ENCODE results near the gene ARID4A. TPM values are rescaled to one million over a fixed set of nuclear protein-coding genes. Genes with fewer than 3 reads are reported as not detected.

Gene ARID4A
- total and polyA plus RNA-seq, 9 of the 15 experiments (the other 6 are each of a cell fraction or from before 2014, with no cell fraction given), result 2.4 to 11.5 (median 8.7) TPM

DNA sequence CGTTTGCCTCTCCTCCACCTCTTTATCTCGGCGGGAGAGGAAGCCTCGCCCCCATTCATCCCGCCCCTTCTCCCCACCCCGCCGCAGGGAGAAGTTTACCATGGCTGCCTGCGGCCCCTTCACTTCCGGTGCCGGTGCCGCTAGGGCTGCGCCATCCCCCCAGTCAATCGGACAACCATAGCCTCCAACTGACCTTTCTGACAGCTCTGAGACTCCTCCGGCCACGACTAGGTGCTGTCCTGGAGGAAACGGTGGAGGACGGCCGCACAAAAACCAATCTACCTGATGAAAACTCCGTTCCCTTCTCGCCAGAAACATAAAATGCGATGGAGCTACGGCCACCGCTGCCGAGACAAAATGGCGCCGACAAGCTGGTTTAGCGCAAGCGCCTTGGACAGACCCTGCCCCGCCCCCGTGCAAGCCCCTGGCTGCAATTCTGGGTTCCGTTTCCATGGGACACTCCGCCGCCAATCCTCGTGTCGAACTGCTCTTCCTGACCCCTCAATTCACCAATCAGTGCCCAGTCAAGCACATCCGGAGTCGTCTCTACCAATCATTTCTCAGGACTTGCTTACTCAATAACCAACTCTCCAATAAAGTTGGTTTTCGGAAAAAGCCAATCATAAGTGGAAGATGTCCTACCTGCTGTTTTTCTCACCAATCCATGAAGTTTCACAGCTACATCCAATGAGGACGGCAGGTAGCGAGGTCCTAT, 436 bp upstream of the ARID4A start (continued):
- no peak for TF ChIP-seq SAFB2 (IDR thresholded peaks at IDR 0.05; ENCODE audit: borderline replicate concordance, low read depth, low read length, severe bottlenecking)
- TF ChIP-seq ZNF311 (CRISPR knock-in tag; IDR thresholded peaks at IDR 0.05), result peak; percentile 94
- TF ChIP-seq, protein P1, sequence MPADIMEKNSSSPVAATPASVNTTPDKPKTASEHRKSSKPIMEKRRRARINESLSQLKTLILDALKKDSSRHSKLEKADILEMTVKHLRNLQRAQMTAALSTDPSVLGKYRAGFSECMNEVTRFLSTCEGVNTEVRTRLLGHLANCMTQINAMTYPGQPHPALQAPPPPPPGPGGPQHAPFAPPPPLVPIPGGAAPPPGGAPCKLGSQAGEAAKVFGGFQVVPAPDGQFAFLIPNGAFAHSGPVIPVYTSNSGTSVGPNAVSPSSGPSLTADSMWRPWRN (IDR thresholded peaks at IDR 0.05; ENCODE audit: low read depth), result no peak
- peak; percentile 92 for TF ChIP-seq GABPB1 (CRISPR knock-in tag; IDR thresholded peaks at IDR 0.05)
- peak; percentile 7; the same call in 1 of the 2 replicates for TF ChIP-seq ARID1B (IDR thresholded peaks at IDR 0.05)
- TF ChIP-seq, protein P2, sequence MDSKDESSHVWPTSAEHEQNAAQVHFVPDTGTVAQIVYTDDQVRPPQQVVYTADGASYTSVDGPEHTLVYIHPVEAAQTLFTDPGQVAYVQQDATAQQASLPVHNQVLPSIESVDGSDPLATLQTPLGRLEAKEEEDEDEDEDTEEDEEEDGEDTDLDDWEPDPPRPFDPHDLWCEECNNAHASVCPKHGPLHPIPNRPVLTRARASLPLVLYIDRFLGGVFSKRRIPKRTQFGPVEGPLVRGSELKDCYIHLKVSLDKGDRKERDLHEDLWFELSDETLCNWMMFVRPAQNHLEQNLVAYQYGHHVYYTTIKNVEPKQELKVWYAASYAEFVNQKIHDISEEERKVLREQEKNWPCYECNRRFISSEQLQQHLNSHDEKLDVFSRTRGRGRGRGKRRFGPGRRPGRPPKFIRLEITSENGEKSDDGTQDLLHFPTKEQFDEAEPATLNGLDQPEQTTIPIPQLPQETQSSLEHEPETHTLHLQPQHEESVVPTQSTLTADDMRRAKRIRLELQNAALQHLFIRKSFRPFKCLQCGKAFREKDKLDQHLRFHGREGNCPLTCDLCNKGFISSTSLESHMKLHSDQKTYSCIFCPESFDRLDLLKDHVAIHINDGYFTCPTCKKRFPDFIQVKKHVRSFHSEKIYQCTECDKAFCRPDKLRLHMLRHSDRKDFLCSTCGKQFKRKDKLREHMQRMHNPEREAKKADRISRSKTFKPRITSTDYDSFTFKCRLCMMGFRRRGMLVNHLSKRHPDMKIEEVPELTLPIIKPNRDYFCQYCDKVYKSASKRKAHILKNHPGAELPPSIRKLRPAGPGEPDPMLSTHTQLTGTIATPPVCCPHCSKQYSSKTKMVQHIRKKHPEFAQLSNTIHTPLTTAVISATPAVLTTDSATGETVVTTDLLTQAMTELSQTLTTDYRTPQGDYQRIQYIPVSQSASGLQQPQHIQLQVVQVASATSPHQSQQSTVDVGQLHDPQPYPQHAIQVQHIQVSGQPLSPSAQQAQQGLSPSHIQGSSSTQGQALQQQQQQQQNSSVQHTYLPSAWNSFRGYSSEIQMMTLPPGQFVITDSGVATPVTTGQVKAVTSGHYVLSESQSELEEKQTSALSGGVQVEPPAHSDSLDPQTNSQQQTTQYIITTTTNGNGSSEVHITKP (IDR thresholded peaks at IDR 0.05; ENCODE audit: partially characterized antibody), result no peak
- TF ChIP-seq, protein P3, sequence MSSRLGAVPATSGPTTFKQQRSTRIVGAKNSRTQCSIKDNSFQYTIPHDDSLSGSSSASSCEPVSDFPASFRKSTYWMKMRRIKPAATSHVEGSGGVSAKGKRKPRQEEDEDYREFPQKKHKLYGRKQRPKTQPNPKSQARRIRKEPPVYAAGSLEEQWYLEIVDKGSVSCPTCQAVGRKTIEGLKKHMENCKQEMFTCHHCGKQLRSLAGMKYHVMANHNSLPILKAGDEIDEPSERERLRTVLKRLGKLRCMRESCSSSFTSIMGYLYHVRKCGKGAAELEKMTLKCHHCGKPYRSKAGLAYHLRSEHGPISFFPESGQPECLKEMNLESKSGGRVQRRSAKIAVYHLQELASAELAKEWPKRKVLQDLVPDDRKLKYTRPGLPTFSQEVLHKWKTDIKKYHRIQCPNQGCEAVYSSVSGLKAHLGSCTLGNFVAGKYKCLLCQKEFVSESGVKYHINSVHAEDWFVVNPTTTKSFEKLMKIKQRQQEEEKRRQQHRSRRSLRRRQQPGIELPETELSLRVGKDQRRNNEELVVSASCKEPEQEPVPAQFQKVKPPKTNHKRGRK (tag; IDR thresholded peaks at IDR 0.05), result no peak
- peak; percentile 72 for TF ChIP-seq PTTG1 (tag; IDR thresholded peaks at IDR 0.05; ENCODE audit: low read depth)
- no peak for TF ChIP-seq ZBED1 (IDR thresholded peaks at IDR 0.05)
- no peak for TF ChIP-seq PCBP1 (IDR thresholded peaks at IDR 0.05; ENCODE audit: low read depth, low read length, poor library complexity, severe bottlenecking)
- TF ChIP-seq ZNF41 (CRISPR knock-in tag; conservative IDR thresholded peaks at IDR 0.05), result peak; percentile 70; the same call in 1 of the 2 replicates
- TF ChIP-seq XRCC3 (IDR thresholded peaks at IDR 0.05), result no peak
- no peak for TF ChIP-seq ZNF431 (CRISPR knock-in tag; IDR thresholded peaks at IDR 0.05)
- TF ChIP-seq ZNF436 (CRISPR knock-in tag; IDR thresholded peaks at IDR 0.05), result no peak
- no peak; a peak in 1 of 4 replicates for TF ChIP-seq SIN3A (IDR thresholded peaks at IDR 0.05; ENCODE audit: borderline replicate concordance in 2 of 2, control insufficient read depth in 1 of 2, low read depth in 2 of 2, low read length in 2 of 2)
- TF ChIP-seq TOE1 (IDR thresholded peaks at IDR 0.05; ENCODE audit: borderline replicate concordance), result peak; percentile 60; the same call in 1 of the 2 replicates
- TF ChIP-seq TOE1 (CRISPR knock-in tag; IDR thresholded peaks at IDR 0.05; ENCODE audit: borderline replicate concordance, low read depth), result no peak
- no peak for TF ChIP-seq ZFPM2 (CRISPR knock-in tag; IDR thresholded peaks at IDR 0.05)
- peak; percentile 73; the same call in 1 of the 2 replicates for TF ChIP-seq TCFL5 (CRISPR knock-in tag; conservative IDR thresholded peaks at IDR 0.05)
- no peak for TF ChIP-seq EWSR1 (IDR thresholded peaks at IDR 0.05; ENCODE audit: borderline replicate concordance, low read depth, partially characterized antibody)
- TF ChIP-seq NFE2L1 (tag; IDR thresholded peaks at IDR 0.05; ENCODE audit: borderline replicate concordance, low read depth), result peak; percentile 28; the same call in 1 of the 2 replicates
- TF ChIP-seq HDAC3 (IDR thresholded peaks at IDR 0.05; ENCODE audit: borderline replicate concordance, partially characterized antibody), result no peak
